ENCODE data around the gene TMUB1.

GRCh38 chr7:151124899-151125399, 41.7 kb upstream of the TMUB1 start:
- TF ChIP-seq CTCF (IDR thresholded peaks at IDR 0.05) (no peak), POLR2A (IDR thresholded peaks at IDR 0.05) (no peak), POLR2AphosphoS5 (IDR thresholded peaks at IDR 0.05; ENCODE audit: insufficient read depth in 1 of 2, low read depth in 1 of 2) (no peak)
